ENCODE results near the gene ARHGAP23. TPM values are rescaled to one million over a fixed set of nuclear protein-coding genes. Genes with fewer than 3 reads are reported as not detected.

The ARHGAP23 gene
- total RNA-seq, 1 experiment from 2014 or later, result 97.9 TPM

GRCh38 chr17:38463451-38463858 lies 35.2 kb downstream of the ARHGAP23 start:
- Histone ChIP-seq H3K79me1 (ENCODE audit: insufficient read depth, low read depth, low read length, poor library complexity, severe bottlenecking) (no peaks in the 10 kb centered on the region), H4K5ac (ENCODE audit: insufficient read length, low read depth, low read length) (no peak overlapping the region), H3T11ph (ENCODE audit: low read length) (no peak overlapping the region), H3K18ac (ENCODE audit: insufficient read length, low read depth, low read length) (no peak overlapping the region), H3K79me2 (ENCODE audit: insufficient read depth, low read length) (peaks cover 3% of the 10 kb centered on the region; the same call in 1 of the 2 replicates), H2BK5ac (ENCODE audit: insufficient read length, low read length) (no peak overlapping the region), H3K9me3 (ENCODE audit: control insufficient read depth, low read depth, low read length) (no peaks in the 10 kb centered on the region), H3K27me3 (ENCODE audit: insufficient read depth, low read length) (no peaks in the 10 kb centered on the region), H2BK12ac (ENCODE audit: insufficient read length, low read depth, low read length) (no peak overlapping the region), H2AFZ (ENCODE audit: low read length) (no peak overlapping the region), H3K23me2 (ENCODE audit: insufficient read length, low read depth, low read length, poor library complexity, severe bottlenecking) (no peaks in the 10 kb centered on the region), H2BK20ac (ENCODE audit: low read depth, low read length, poor library complexity, severe bottlenecking) (no peak overlapping the region), H4K91ac (ENCODE audit: insufficient read length, low read depth, low read length) (no peak overlapping the region), H3K4me2 (ENCODE audit: insufficient read depth, insufficient read length, low read length) (no peak overlapping the region), H3K9ac (ENCODE audit: extremely low read depth, insufficient read length, low read length) (no peak overlapping the region), H3K56ac (ENCODE audit: insufficient read length, low read depth, low read length) (no peak overlapping the region), H3K23ac (ENCODE audit: insufficient read length, low read depth, low read length) (no peak overlapping the region), H4K8ac (replicated peaks; ENCODE audit: insufficient read length, low read depth, low read length) (no peak overlapping the region), H2AK5ac (ENCODE audit: insufficient read length, low read length) (no peak overlapping the region), H3K27ac (ENCODE audit: insufficient read length, low read depth, low read length) (no peak overlapping the region), H3K4ac (ENCODE audit: low read depth, low read length) (no peak overlapping the region), H3K14ac (ENCODE audit: insufficient read depth, low read length) (no peak overlapping the region), H2BK120ac (ENCODE audit: low read depth, low read length, poor library complexity, severe bottlenecking) (no peak overlapping the region), H4K20me1 (ENCODE audit: control insufficient read depth, insufficient read depth, insufficient read length) (peaks cover 10% of the 10 kb centered on the region), H3K4me1 (ENCODE audit: insufficient read depth, low read length) (no peaks in the 10 kb centered on the region), H2BK15ac (ENCODE audit: low read depth, low read length) (no peak overlapping the region)
- Mint-ChIP-seq H3K27ac (peak overlapping the region in 2 of 3 experiments; percentile 25 to 58; a peak in 1 of 7 replicates), H3K4me3 (no peak overlapping the region), H3K4me1 (peaks cover 9 to 13% of the 10 kb centered on the region in 2 experiments), H3K27me3 (ENCODE audit: low read depth) (no peaks in the 10 kb centered on the region; the same call in 1 of the 2 replicates), H3K36me3 (ENCODE audit: insufficient read depth in 1 of 3, low read depth in 3 of 3) (peaks cover 33 to 73% (median 34%) of the 10 kb centered on the region in 3 experiments; a peak in 6 of 7 replicates), H3K9me3 (no peaks in the 10 kb centered on the region; a peak in 1 of 5 replicates)
- WGBS (ENCODE audit: extremely low coverage, insufficient read length, low lambda C conversion rate), result no CpG with 5 or more reads among the region's 8 CpGs
- DNase-seq, result no peak
- no peak for TF ChIP-seq CTCF (conservative IDR thresholded peaks at IDR 0.05)
